BE2C (cell line): Measurements from ENCODE around the gene API5.

Experiments
- DNase-seq: peaks from one replicate; pipeline ENCODE4 v3.0.0-alpha.2; 2020
- H3K27me3 ChIP-seq: fragments of 250-450 bp; sonication (Bioruptor Pico); 2 replicates; pipeline ENCODE4 v1.5.1; 2020; ENCODE audit warnings: mild to moderate bottlenecking
- H3K36me3 ChIP-seq: fragments of 250-450 bp; sonication (Bioruptor Pico); 2 replicates; pipeline ENCODE4 v1.5.1; 2020; ENCODE audit warnings: mild to moderate bottlenecking
- H3K4me1 ChIP-seq: fragments of 250-450 bp; sonication (Bioruptor Pico); 2 replicates; pipeline ENCODE4 v1.5.1; 2020
- H3K4me3 ChIP-seq: 2 replicates; pipeline ENCODE4 v1.5.1; 2011; ENCODE audit warnings: low read depth, low read length
- H3K9me3 ChIP-seq: fragments of 250-450 bp; sonication (Bioruptor Pico); 2 replicates; pipeline ENCODE4 v1.5.1; 2020
- CTCF ChIP-seq: IDR thresholded peaks from 2 replicates; pipeline ENCODE4 v1.5.1; 2012; ENCODE audit warnings: mild to moderate bottlenecking, low read depth, low read length

The API5 gene

GRCh38 chr11:43278193-43278956 lies 33.4 kb upstream of the API5 start:
- no peak overlapping the region for H3K4me3 ChIP-seq
- no peaks in the 10 kb centered on the region for H3K9me3 ChIP-seq
- TF ChIP-seq CTCF, result peak; percentile 58
- no peaks in the 10 kb centered on the region for H3K36me3 ChIP-seq
- no peaks in the 10 kb centered on the region for H3K27me3 ChIP-seq
- H3K4me1 ChIP-seq, result no peaks in the 10 kb centered on the region; the same call in 1 of the 2 replicates
- peak; percentile 29 for DNase-seq

- Histone ChIP-seq H3K36me3 (no peaks in the 10 kb centered on the region), H3K4me1 (no peaks in the 10 kb centered on the region; the same call in 1 of the 2 replicates), H3K27me3 (no peaks in the 10 kb centered on the region), H3K4me3 (no peak overlapping the region; the same call in 1 of the 2 replicates), H3K9me3 (no peaks in the 10 kb centered on the region)
- TF ChIP-seq CTCF, result peak; percentile 78
- peak; percentile 49 for DNase-seq
These were observed 29.0 kb upstream of the API5 start for GRCh38 chr11:43282607-43283440.

- Histone ChIP-seq H3K36me3 (no peaks in the 10 kb centered on the region), H3K27me3 (no peaks in the 10 kb centered on the region), H3K9me3 (no peaks in the 10 kb centered on the region), H3K4me3 (no peak overlapping the region), H3K4me1 (no peaks in the 10 kb centered on the region)
- TF ChIP-seq CTCF, result no peak
- DNase-seq, result no peak
These were observed 26.0 kb upstream of the API5 start for GRCh38 chr11:43285826-43286225.

- no peak for TF ChIP-seq CTCF
- Histone ChIP-seq H3K4me3 (no peak overlapping the region), H3K27me3 (no peaks in the 10 kb centered on the region), H3K9me3 (no peaks in the 10 kb centered on the region), H3K36me3 (no peaks in the 10 kb centered on the region), H3K4me1 (no peaks in the 10 kb centered on the region)
- no peak for DNase-seq
These were observed 22.4 kb upstream of the API5 start for GRCh38 chr11:43289368-43289767.

- TF ChIP-seq CTCF, result no peak
- Histone ChIP-seq H3K4me1 (no peaks in the 10 kb centered on the region), H3K36me3 (no peaks in the 10 kb centered on the region), H3K4me3 (no peak overlapping the region), H3K27me3 (no peaks in the 10 kb centered on the region), H3K9me3 (no peaks in the 10 kb centered on the region)
- DNase-seq, result no peak
These were observed 13.4 kb upstream of the API5 start for GRCh38 chr11:43298397-43298796.

GRCh38 chr11:43315966-43316365 lies 4.2 kb downstream of the API5 start:
- no peak for DNase-seq

More at GRCh38 chr11:43315966-43316365, 4.2 kb downstream of the API5 start:
- Histone ChIP-seq H3K4me1 (no peaks in the 10 kb centered on the region), H3K36me3 (no peaks in the 10 kb centered on the region), H3K4me3 (no peak overlapping the region), H3K9me3 (no peaks in the 10 kb centered on the region), H3K27me3 (no peaks in the 10 kb centered on the region)
- TF ChIP-seq CTCF, result no peak
